ENCODE measurements around the gene SHOX.

GRCh38 chrX:670645-671044 is 40.1 kb downstream of the SHOX start:
- TF ChIP-seq CTCF (conservative IDR thresholded peaks at IDR 0.05) (no peak), EZH2 (IDR thresholded peaks at IDR 0.05; ENCODE audit: low read depth) (no peak)
